GM21717 (cell line): ENCODE data around the gene DUS3L.
"Not testable (repeated sequence)": the region's sequence is repeated elsewhere in the genome, so short reads cannot be mapped to it uniquely, and the experiment has no call there.

ENCODE experiments used
- ATAC-seq: cut with Tn5 transposase; IDR thresholded peaks from one replicate; pipeline ENCODE4 v1.9.1; 2021; ENCODE audit warnings: mild to moderate bottlenecking, moderate library complexity; ENCODE audit not compliant: unreplicated experiment

DUS3L gene

GRCh38 chr19:5800361-5801270, 9.7 kb upstream of the DUS3L start:
- ATAC-seq, result no peak

GRCh38 chr19:5799247-5800241, 8.6 kb upstream of the DUS3L start:
- no peak for ATAC-seq

GRCh38 chr19:5798244-5798643, 7.3 kb upstream of the DUS3L start:
- ATAC-seq, result no peak

- ATAC-seq, result no peak
These were observed 4.5 kb upstream of the DUS3L start for GRCh38 chr19:5795382-5795919.

GRCh38 chr19:5793188-5793587, 2.2 kb upstream of the DUS3L start:
- ATAC-seq, result no peak

GRCh38 chr19:5792224-5792623, 1.3 kb upstream of the DUS3L start:
- ATAC-seq, result no peak

GRCh38 chr19:5789886-5790558, 941 bp downstream of the DUS3L start:
- ATAC-seq, result no peak

- ATAC-seq, result no peak
These were observed 1.6 kb downstream of the DUS3L start for GRCh38 chr19:5789351-5789761.

- ATAC-seq, result no peak
These were observed 2.5 kb downstream of the DUS3L start for GRCh38 chr19:5788422-5788821.

GRCh38 chr19:5787409-5788182, 3.4 kb downstream of the DUS3L start:
- no peak for ATAC-seq

GRCh38 chr19:5786593-5787408, 4.2 kb downstream of the DUS3L start:
- no peak for ATAC-seq

GRCh38 chr19:5785423-5785822, 5.5 kb downstream of the DUS3L start:
- no peak for ATAC-seq

- no peak for ATAC-seq
These were observed 6.3 kb downstream of the DUS3L start, which contains the start of gene PRR22 for GRCh38 chr19:5784581-5785147. PRR22 (minus strand) TSS chr19:5784746; CDS start chr19:5784660, 86 bp downstream.

GRCh38 chr19:5782945-5783919, 7.7 kb downstream of the DUS3L start:
- no peak for ATAC-seq

- ATAC-seq, result no peak
These were observed 8.6 kb downstream of the DUS3L start for GRCh38 chr19:5782322-5782721.

- ATAC-seq, result not testable (repeated sequence)
These were observed 10.0 kb downstream of the DUS3L start for GRCh38 chr19:5780916-5781315.

GRCh38 chr19:5778402-5778801, 12.6 kb downstream of the DUS3L start:
- no peak for ATAC-seq
